ENCODE measurements around the gene DGAT2. TPM values are rescaled to one million over a fixed set of nuclear protein-coding genes. Genes with fewer than 3 reads are reported as not detected.

Gene DGAT2
- polyA plus RNA-seq, 1 donor from 2014 or later = 2.7 TPM

DNA sequence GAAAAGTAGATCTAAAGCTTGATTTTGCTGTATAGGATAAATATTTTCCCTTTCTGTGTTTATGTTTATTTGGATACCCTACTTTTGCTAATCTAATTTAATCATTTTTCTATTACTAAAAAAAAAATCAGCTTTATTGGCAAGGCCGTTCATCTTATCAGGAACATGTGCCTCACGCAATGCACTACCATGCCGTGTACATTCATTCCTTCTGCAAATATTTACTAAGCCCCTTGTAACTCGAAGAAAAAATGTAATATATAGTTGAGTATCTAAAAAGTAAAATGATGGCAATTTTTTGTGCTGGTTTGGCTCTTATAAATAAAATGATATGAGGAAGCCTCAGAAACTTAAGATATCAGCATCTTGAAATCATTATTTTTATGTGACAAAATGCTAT is 55.4 kb downstream of the DGAT2 start:
- Histone ChIP-seq H4K20me1 (ENCODE audit: insufficient read depth) (no peaks in the 10 kb centered on the region), H2AFZ (ENCODE audit: low read depth, low read length) (no peak overlapping the region), H3K27ac (ENCODE audit: low read length) (no peak overlapping the region), H3K9me2 (ENCODE audit: insufficient read depth, low read length) (no peaks in the 10 kb centered on the region), H3K4me3 (ENCODE audit: low read length) (no peak overlapping the region), H3K36me3 (ENCODE audit: insufficient read depth, low read length) (no peaks in the 10 kb centered on the region), H3K9me3 (ENCODE audit: low read length) (no peaks in the 10 kb centered on the region), H3K27me3 (ENCODE audit: insufficient read depth, low read depth, low read length) (no peaks in the 10 kb centered on the region), H3F3A (ENCODE audit: insufficient read depth, low read length, poor library complexity, severe bottlenecking) (no peaks in the 10 kb centered on the region), H3K79me2 (replicated peaks; ENCODE audit: insufficient read depth, low read length) (peaks cover 16% of the 10 kb centered on the region), H3K4me2 (ENCODE audit: low read length) (no peak overlapping the region), H3K9ac (ENCODE audit: low read length) (no peak overlapping the region)
- TF ChIP-seq CTCF (IDR thresholded peaks at IDR 0.05; ENCODE audit: poor library complexity, severe bottlenecking) (no peak), POLR2AphosphoS5 (IDR thresholded peaks at IDR 0.05) (no peak), MXI1 (conservative IDR thresholded peaks at IDR 0.05; ENCODE audit: poor library complexity, severe bottlenecking) (no peak), EP300 (conservative IDR thresholded peaks at IDR 0.05; ENCODE audit: poor library complexity, severe bottlenecking) (no peak), EZH2 (IDR thresholded peaks at IDR 0.05; ENCODE audit: borderline replicate concordance, insufficient read depth, low read length, poor library complexity, severe bottlenecking) (no peak), RAD21 (conservative IDR thresholded peaks at IDR 0.05) (no peak), SMC3 (conservative IDR thresholded peaks at IDR 0.05; ENCODE audit: poor library complexity) (no peak)
- TF ChIP-seq, protein P1, sequence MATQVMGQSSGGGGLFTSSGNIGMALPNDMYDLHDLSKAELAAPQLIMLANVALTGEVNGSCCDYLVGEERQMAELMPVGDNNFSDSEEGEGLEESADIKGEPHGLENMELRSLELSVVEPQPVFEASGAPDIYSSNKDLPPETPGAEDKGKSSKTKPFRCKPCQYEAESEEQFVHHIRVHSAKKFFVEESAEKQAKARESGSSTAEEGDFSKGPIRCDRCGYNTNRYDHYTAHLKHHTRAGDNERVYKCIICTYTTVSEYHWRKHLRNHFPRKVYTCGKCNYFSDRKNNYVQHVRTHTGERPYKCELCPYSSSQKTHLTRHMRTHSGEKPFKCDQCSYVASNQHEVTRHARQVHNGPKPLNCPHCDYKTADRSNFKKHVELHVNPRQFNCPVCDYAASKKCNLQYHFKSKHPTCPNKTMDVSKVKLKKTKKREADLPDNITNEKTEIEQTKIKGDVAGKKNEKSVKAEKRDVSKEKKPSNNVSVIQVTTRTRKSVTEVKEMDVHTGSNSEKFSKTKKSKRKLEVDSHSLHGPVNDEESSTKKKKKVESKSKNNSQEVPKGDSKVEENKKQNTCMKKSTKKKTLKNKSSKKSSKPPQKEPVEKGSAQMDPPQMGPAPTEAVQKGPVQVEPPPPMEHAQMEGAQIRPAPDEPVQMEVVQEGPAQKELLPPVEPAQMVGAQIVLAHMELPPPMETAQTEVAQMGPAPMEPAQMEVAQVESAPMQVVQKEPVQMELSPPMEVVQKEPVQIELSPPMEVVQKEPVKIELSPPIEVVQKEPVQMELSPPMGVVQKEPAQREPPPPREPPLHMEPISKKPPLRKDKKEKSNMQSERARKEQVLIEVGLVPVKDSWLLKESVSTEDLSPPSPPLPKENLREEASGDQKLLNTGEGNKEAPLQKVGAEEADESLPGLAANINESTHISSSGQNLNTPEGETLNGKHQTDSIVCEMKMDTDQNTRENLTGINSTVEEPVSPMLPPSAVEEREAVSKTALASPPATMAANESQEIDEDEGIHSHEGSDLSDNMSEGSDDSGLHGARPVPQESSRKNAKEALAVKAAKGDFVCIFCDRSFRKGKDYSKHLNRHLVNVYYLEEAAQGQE (IDR thresholded peaks at IDR 0.05; ENCODE audit: borderline replicate concordance) = no peak

DNA sequence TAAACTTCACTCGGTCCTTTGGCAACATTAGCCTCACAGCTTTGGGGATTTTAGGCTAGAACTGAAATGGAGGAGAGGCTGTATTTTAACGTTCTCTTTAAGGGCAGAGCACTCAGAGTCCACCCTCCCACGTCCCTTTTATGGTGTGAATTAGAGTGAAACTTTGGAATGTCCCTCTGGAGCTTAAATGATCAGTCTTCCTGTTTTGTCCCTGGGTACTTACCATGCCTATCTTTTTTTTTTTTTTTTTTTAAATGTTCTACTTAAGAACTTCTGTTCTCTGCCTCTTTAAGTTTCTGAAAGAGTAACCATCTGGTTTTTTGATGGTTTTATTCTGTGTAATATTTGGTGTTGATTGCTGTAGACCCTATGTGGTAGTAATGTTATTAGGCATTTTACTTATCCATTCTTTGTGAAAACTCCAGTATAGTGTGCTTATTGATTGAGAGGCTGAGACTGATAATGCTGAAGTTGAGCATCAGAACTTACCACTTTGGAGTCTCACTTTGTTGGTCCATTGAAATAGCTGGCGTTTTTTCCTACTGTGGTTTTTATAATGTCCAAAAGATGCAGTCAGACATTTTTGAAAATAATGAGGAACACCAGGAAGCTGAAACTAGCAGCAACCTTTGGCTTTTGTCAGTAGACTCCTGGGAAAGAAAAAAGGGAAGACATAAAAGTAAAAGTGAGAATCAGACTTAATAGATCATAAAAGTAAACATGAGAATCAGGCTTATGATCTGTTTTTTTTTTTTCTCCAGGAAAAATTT is 58.1 kb downstream of the DGAT2 start:
- Histone ChIP-seq H3K9me2 (ENCODE audit: insufficient read depth, low read length) (no peaks in the 10 kb centered on the region), H3K27me3 (ENCODE audit: insufficient read depth, low read depth, low read length) (no peaks in the 10 kb centered on the region), H2AFZ (ENCODE audit: low read depth, low read length) (no peak overlapping the region), H3K4me2 (ENCODE audit: low read length) (no peak overlapping the region), H3K79me2 (replicated peaks; ENCODE audit: insufficient read depth, low read length) (peaks cover 11% of the 10 kb centered on the region), H3K27ac (ENCODE audit: low read length) (no peak overlapping the region), H4K20me1 (ENCODE audit: insufficient read depth) (no peaks in the 10 kb centered on the region), H3F3A (ENCODE audit: insufficient read depth, low read length, poor library complexity, severe bottlenecking) (no peaks in the 10 kb centered on the region), H3K9ac (ENCODE audit: low read length) (no peak overlapping the region), H3K9me3 (ENCODE audit: low read length) (no peaks in the 10 kb centered on the region), H3K4me3 (ENCODE audit: low read length) (no peak overlapping the region), H3K36me3 (ENCODE audit: insufficient read depth, low read length) (no peaks in the 10 kb centered on the region)
- TF ChIP-seq MXI1 (conservative IDR thresholded peaks at IDR 0.05; ENCODE audit: poor library complexity, severe bottlenecking) = no peak
- TF ChIP-seq RAD21 (conservative IDR thresholded peaks at IDR 0.05) = no peak
- TF ChIP-seq SMC3 (conservative IDR thresholded peaks at IDR 0.05; ENCODE audit: poor library complexity) = no peak
- no peak for TF ChIP-seq TAF1 (IDR thresholded peaks at IDR 0.05; ENCODE audit: low read depth)
- TF ChIP-seq, protein P1 (IDR thresholded peaks at IDR 0.05; ENCODE audit: borderline replicate concordance) = no peak
- no peak for TF ChIP-seq POLR2AphosphoS5 (IDR thresholded peaks at IDR 0.05)
- no peak for TF ChIP-seq EZH2 (IDR thresholded peaks at IDR 0.05; ENCODE audit: borderline replicate concordance, insufficient read depth, low read length, poor library complexity, severe bottlenecking)
- TF ChIP-seq EP300 (conservative IDR thresholded peaks at IDR 0.05; ENCODE audit: poor library complexity, severe bottlenecking) = no peak
- TF ChIP-seq CTCF (IDR thresholded peaks at IDR 0.05; ENCODE audit: poor library complexity, severe bottlenecking) = no peak

Measured in neural cell (in vitro differentiated cells).